ENCODE results near the gene GSC2. TPM values are rescaled to one million over a fixed set of nuclear protein-coding genes. Genes with fewer than 3 reads are reported as not detected.

Gene GSC2
- total and polyA plus RNA-seq, 4 donors: not detected

GRCh38 chr22:19111584-19111983, 38.5 kb downstream of the GSC2 start:
- H3K4me1 ChIP-seq (ENCODE audit: control insufficient read depth in 4 of 4, insufficient read depth in 4 of 4, low read length in 3 of 4): peaks cover 15 to 36% (median 30%) of the 10 kb centered on the region in 4 donors
- H3K9me3 ChIP-seq (ENCODE audit: control insufficient read depth in 4 of 4, low read length in 3 of 4): no peaks in the 10 kb centered on the region
- TF ChIP-seq GABPA (IDR thresholded peaks at IDR 0.05 in 1 of 2, conservative IDR thresholded peaks at IDR 0.05 in 1 of 2): no peak
- no peak for TF ChIP-seq FOXA1 (IDR thresholded peaks at IDR 0.05)
- TF ChIP-seq MAX (IDR thresholded peaks at IDR 0.05): no peak
- H3K36me3 ChIP-seq (ENCODE audit: control insufficient read depth in 4 of 4, insufficient read depth in 3 of 4, low read depth in 1 of 4, low read length in 3 of 4): peaks cover 0 to 2% (median 0%) of the 10 kb centered on the region in 4 donors
- no peak overlapping the region for H3K4me3 ChIP-seq (ENCODE audit: low read depth in 1 of 3, low read length in 3 of 3)
- H3K27me3 ChIP-seq (ENCODE audit: control insufficient read depth in 4 of 4, insufficient read depth in 4 of 4, low read length in 3 of 4): no peaks in the 10 kb centered on the region
- DNase-seq (ENCODE audit: low spot score): no peak
- 96% methylated on average over 3 of the region's 3 CpGs for WGBS
- H3K9ac ChIP-seq (ENCODE audit: low read depth in 1 of 2, low read length in 2 of 2): no peak overlapping the region
- no peak overlapping the region for H3K27ac ChIP-seq (ENCODE audit: low read depth in 1 of 2, low read length in 2 of 2)

- H3K36me3 ChIP-seq (ENCODE audit: control insufficient read depth in 4 of 4, insufficient read depth in 3 of 4, low read depth in 1 of 4, low read length in 3 of 4): peaks cover 0 to 2% (median 0%) of the 10 kb centered on the region in 4 donors
- H3K9me3 ChIP-seq (ENCODE audit: control insufficient read depth in 4 of 4, low read length in 3 of 4): no peaks in the 10 kb centered on the region
- WGBS: 99% methylated on average over 3 of the region's 3 CpGs
- TF ChIP-seq RAD21 (IDR thresholded peaks at IDR 0.05): no peak
- no peak for TF ChIP-seq FOXA2 (IDR thresholded peaks at IDR 0.05)
- no peak for TF ChIP-seq FOXA1 (IDR thresholded peaks at IDR 0.05)
- TF ChIP-seq ATF3 (IDR thresholded peaks at IDR 0.05): no peak
- no peak for TF ChIP-seq RXRA (IDR thresholded peaks at IDR 0.05)
- TF ChIP-seq REST (IDR thresholded peaks at IDR 0.05): no peak
- no peak for TF ChIP-seq JUND (IDR thresholded peaks at IDR 0.05)
- no peak for TF ChIP-seq ZBTB33 (IDR thresholded peaks at IDR 0.05)
- no peak for TF ChIP-seq HNF4G (IDR thresholded peaks at IDR 0.05)
- H3K27ac ChIP-seq (ENCODE audit: low read depth in 1 of 2, low read length in 2 of 2): peak overlapping the region in 1 of 2 donors; percentile 21
- H3K4me3 ChIP-seq (ENCODE audit: low read depth in 1 of 3, low read length in 3 of 3): no peak overlapping the region
- H3K27me3 ChIP-seq (ENCODE audit: control insufficient read depth in 4 of 4, insufficient read depth in 4 of 4, low read length in 3 of 4): no peaks in the 10 kb centered on the region
- peaks cover 15 to 33% (median 26%) of the 10 kb centered on the region in 4 donors for H3K4me1 ChIP-seq (ENCODE audit: control insufficient read depth in 4 of 4, insufficient read depth in 4 of 4, low read length in 3 of 4)
- H3K9ac ChIP-seq (ENCODE audit: low read depth in 1 of 2, low read length in 2 of 2): no peak overlapping the region
- DNase-seq (ENCODE audit: low spot score): no peak
Measured at GRCh38 chr22:19111140-19111539, 39.0 kb downstream of the GSC2 start.

GRCh38 chr22:19110646-19111045, 39.4 kb downstream of the GSC2 start:
- H3K27ac ChIP-seq (ENCODE audit: low read depth in 1 of 2, low read length in 2 of 2): peak overlapping the region in 1 of 2 donors; percentile 21
- H3K36me3 ChIP-seq (ENCODE audit: control insufficient read depth in 4 of 4, insufficient read depth in 3 of 4, low read depth in 1 of 4, low read length in 3 of 4): peaks cover 0 to 2% (median 0%) of the 10 kb centered on the region in 4 donors
- H3K9me3 ChIP-seq (ENCODE audit: control insufficient read depth in 4 of 4, low read length in 3 of 4): no peaks in the 10 kb centered on the region
- peaks cover 12 to 31% (median 26%) of the 10 kb centered on the region in 4 donors for H3K4me1 ChIP-seq (ENCODE audit: control insufficient read depth in 4 of 4, insufficient read depth in 4 of 4, low read length in 3 of 4)
- H3K27me3 ChIP-seq (ENCODE audit: control insufficient read depth in 4 of 4, insufficient read depth in 4 of 4, low read length in 3 of 4): no peaks in the 10 kb centered on the region
- H3K4me3 ChIP-seq (ENCODE audit: low read depth in 1 of 3, low read length in 3 of 3): no peak overlapping the region
- TF ChIP-seq FOXA1 (IDR thresholded peaks at IDR 0.05) (no peak), GABPA (IDR thresholded peaks at IDR 0.05 in 1 of 2, conservative IDR thresholded peaks at IDR 0.05 in 1 of 2) (no peak), HNF4G (IDR thresholded peaks at IDR 0.05) (no peak), ATF3 (IDR thresholded peaks at IDR 0.05) (no peak), JUND (IDR thresholded peaks at IDR 0.05) (no peak), RXRA (IDR thresholded peaks at IDR 0.05) (no peak), ZBTB33 (IDR thresholded peaks at IDR 0.05) (no peak)
- DNase-seq (ENCODE audit: low spot score): no peak
- H3K9ac ChIP-seq (ENCODE audit: low read depth in 1 of 2, low read length in 2 of 2): no peak overlapping the region

Data from liver (tissue), 9 donors.